Measurements from ENCODE around the gene COL11A2.

DNA sequence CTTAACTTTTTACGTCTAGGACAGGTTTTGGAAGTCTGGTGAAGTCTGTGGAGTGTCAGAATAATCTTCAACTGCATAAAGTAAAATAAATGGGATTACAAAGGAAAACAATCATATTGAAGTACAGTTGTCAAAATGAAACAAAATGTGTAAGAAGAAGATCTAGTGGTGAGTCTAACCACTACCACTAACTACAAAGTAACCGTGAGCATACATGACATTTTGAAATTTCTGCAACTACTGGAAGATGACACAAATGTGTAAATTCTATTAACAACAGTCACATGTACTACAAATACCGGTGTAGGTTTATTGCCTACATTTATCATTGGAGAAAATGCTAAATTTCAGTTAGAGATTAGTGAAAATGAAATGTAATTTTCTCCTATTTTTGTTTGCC is 49.7 kb upstream of the COL11A2 start:
- TF ChIP-seq, protein P1, sequence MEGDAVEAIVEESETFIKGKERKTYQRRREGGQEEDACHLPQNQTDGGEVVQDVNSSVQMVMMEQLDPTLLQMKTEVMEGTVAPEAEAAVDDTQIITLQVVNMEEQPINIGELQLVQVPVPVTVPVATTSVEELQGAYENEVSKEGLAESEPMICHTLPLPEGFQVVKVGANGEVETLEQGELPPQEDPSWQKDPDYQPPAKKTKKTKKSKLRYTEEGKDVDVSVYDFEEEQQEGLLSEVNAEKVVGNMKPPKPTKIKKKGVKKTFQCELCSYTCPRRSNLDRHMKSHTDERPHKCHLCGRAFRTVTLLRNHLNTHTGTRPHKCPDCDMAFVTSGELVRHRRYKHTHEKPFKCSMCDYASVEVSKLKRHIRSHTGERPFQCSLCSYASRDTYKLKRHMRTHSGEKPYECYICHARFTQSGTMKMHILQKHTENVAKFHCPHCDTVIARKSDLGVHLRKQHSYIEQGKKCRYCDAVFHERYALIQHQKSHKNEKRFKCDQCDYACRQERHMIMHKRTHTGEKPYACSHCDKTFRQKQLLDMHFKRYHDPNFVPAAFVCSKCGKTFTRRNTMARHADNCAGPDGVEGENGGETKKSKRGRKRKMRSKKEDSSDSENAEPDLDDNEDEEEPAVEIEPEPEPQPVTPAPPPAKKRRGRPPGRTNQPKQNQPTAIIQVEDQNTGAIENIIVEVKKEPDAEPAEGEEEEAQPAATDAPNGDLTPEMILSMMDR (conservative IDR thresholded peaks at IDR 0.05) = no peak
- no peak for TF ChIP-seq ZFX (IDR thresholded peaks at IDR 0.05)
